GM12878 (cell line): ENCODE measurements around the gene C5. TPM values are rescaled to one million over a fixed set of nuclear protein-coding genes. Genes with fewer than 3 reads are reported as not detected.

Source experiments
- ATAC-seq: fragments of 200-7000 bp; cut with Tn5 transposase; 3 replicates; pipeline ENCODE4 v1.9.1; 2020; ENCODE audit warnings: mild to moderate bottlenecking, moderate library complexity
- BruUV-seq: library from RNA; stranded (reverse); fragments of 400-500 nt; replicated peaks from 2 replicates; lab custom pipeline; 2021; lab: Mats Ljungman, UMichigan
- CTCF ChIA-PET: fragments of 300-600 bp; sonication (Branson Sonifier 250); formaldehyde crosslinking; extraction: SDS; loops from one replicate; lab custom pipeline; 2021; ENCODE audit warnings: inconsistent platforms; lab: Yijun Ruan, JAX
- POLR2A ChIA-PET: fragments of 350-600 bp; formaldehyde crosslinking; extraction: SDS; loops from one replicate; lab custom pipeline; 2021; ENCODE audit warnings: inconsistent platforms; lab: Charles Lee
- RAD21 ChIA-PET: fragments of 300-600 bp; sonication (Branson Sonifier 250); formaldehyde crosslinking; loops from one replicate; lab custom pipeline; 2023; ENCODE audit warnings: antibody characterized with exemption; ENCODE audit not compliant: unreplicated experiment; lab: Charles Lee
- SMC1A ChIA-PET: fragments of 300-600 bp; sonication (Branson Sonifier 250); formaldehyde crosslinking; loops from one replicate; lab custom pipeline; 2023; ENCODE audit not compliant: unreplicated experiment, uncharacterized antibody; lab: Charles Lee
- DNase-seq: peaks from one replicate; pipeline ENCODE4 v3.0.0-alpha.2; 2011; ENCODE audit warnings: low read depth, low spot score
- FAIRE-seq: peaks from 3 replicates; lab custom pipeline; 2011; peaks lifted over from hg19 to GRCh38; lab: Jason Lieb, UNC
- H2AFZ ChIP-seq: 2 replicates; pipeline ENCODE4 v1.6.0; 2011; ENCODE audit warnings: low read depth, low read length, control low read depth; ENCODE audit not compliant: control insufficient read depth
- H3K27ac ChIP-seq: 2 replicates; pipeline ENCODE4 v1.5.1; 2011; ENCODE audit warnings: control low read depth; ENCODE audit not compliant: control insufficient read depth, insufficient read depth
- H3K27me3 ChIP-seq, 2 experiments: replicated peaks in 1 of 2; 2 replicates each; pipeline versions ENCODE4 v1.6.0 to v1.6.1; 2011; ENCODE audit warnings: low read length in 1 of 2; ENCODE audit not compliant: control insufficient read depth in 2 of 2, insufficient read depth in 2 of 2
- H3K36me3 ChIP-seq, 2 experiments: 2 replicates each; pipeline ENCODE4 v1.5.1; 2011; ENCODE audit warnings: low read length in 1 of 2; ENCODE audit not compliant: control insufficient read depth in 2 of 2, insufficient read depth in 2 of 2
- H3K4me1 ChIP-seq: 2 replicates; pipeline ENCODE4 v1.6.1; 2011; ENCODE audit warnings: mild to moderate bottlenecking, low read length, moderate library complexity, mixed read lengths; ENCODE audit not compliant: control insufficient read depth, insufficient read depth
- H3K4me2 ChIP-seq: 2 replicates; pipeline ENCODE4 v1.6.0; 2011; ENCODE audit warnings: control low read depth; ENCODE audit not compliant: control insufficient read depth, insufficient read depth
- H3K4me3 ChIP-seq: fragments of 200-600 bp; sonication (generic); 2 replicates; pipeline ENCODE4 v1.5.1; 2016
- H3K79me2 ChIP-seq: 2 replicates; pipeline ENCODE4 v1.6.0; 2011; ENCODE audit warnings: low read length; ENCODE audit not compliant: control insufficient read depth, insufficient read depth
- H3K9ac ChIP-seq: 2 replicates; pipeline ENCODE4 v1.8.0; 2011; ENCODE audit warnings: low read length, control low read depth, mixed read lengths; ENCODE audit not compliant: control insufficient read depth, insufficient read depth
- H3K9me3 ChIP-seq: replicated peaks from 3 replicates; pipeline ENCODE4 v1.5.1; 2011; ENCODE audit warnings: mild to moderate bottlenecking, low read length; ENCODE audit not compliant: control insufficient read depth, insufficient read depth
- H4K20me1 ChIP-seq: 2 replicates; pipeline ENCODE4 v1.6.0; 2011; ENCODE audit not compliant: control insufficient read depth, insufficient read depth
- CREM ChIP-seq: IDR thresholded peaks from 2 replicates; pipeline ENCODE4 v1.6.1; 2014; ENCODE audit warnings: antibody characterized with exemption, low read depth
- EED ChIP-seq: sonication (generic); IDR thresholded peaks from 2 replicates; pipeline ENCODE4 v1.6.1; 2016; ENCODE audit warnings: antibody characterized with exemption, low read depth
- GABPA ChIP-seq: IDR thresholded peaks from 2 replicates; pipeline ENCODE4 v1.6.1; 2014; ENCODE audit warnings: antibody characterized with exemption, low read depth, mild to moderate bottlenecking, inconsistent platforms
- HDAC2 ChIP-seq: fragments of 200-600 bp; sonication (generic); IDR thresholded peaks from 2 replicates; pipeline ENCODE4 v1.6.1; 2017
- MYC ChIP-seq: IDR thresholded peaks from 2 replicates; pipeline ENCODE4 v1.6.1; 2011; ENCODE audit warnings: mild to moderate bottlenecking, low read length, moderate library complexity, inconsistent platforms; ENCODE audit not compliant: insufficient read depth, insufficient replicate concordance, insufficient read length, severe bottlenecking
- NFIC ChIP-seq: IDR thresholded peaks from 2 replicates; pipeline ENCODE4 v1.6.1; 2012; ENCODE audit warnings: low read depth, mild to moderate bottlenecking, inconsistent platforms, low read length, moderate library complexity
- POLR2AphosphoS2 ChIP-seq: IDR thresholded peaks from 2 replicates; pipeline ENCODE4 v1.6.1; 2011; ENCODE audit warnings: low read depth, mild to moderate bottlenecking, low read length, improper control_type of control experiment, moderate library complexity
- RBBP5 ChIP-seq: fragments of 200-600 bp; sonication (generic); conservative IDR thresholded peaks from 2 replicates; pipeline ENCODE4 v1.6.1; 2016
- RCOR1 ChIP-seq: conservative IDR thresholded peaks from 2 replicates; pipeline ENCODE4 v1.6.1; 2012; ENCODE audit warnings: low read depth, low read length, improper control_type of control experiment
- RELA ChIP-seq: fragments of 450-650 bp; IDR thresholded peaks from 2 replicates; pipeline ENCODE4 v1.8.0; 2014; ENCODE audit warnings: borderline replicate concordance; ENCODE audit not compliant: partially characterized antibody
- RFX5 ChIP-seq: IDR thresholded peaks from 2 replicates; pipeline ENCODE4 v1.6.1; 2011; ENCODE audit warnings: low read depth, low read length, improper control_type of control experiment
- SUZ12 ChIP-seq: fragments of 200-600 bp; sonication (generic); IDR thresholded peaks from one replicate; pipeline ENCODE4 v1.6.1; 2018; ENCODE audit warnings: antibody characterized with exemption, mild to moderate bottlenecking; ENCODE audit not compliant: unreplicated experiment
- TAF1 ChIP-seq: IDR thresholded peaks from 2 replicates; pipeline ENCODE4 v1.6.1; 2011; ENCODE audit warnings: mild to moderate bottlenecking, low read depth, low read length, borderline replicate concordance
- TARDBP ChIP-seq: IDR thresholded peaks from 2 replicates; pipeline ENCODE4 v1.6.1; 2016; ENCODE audit warnings: borderline replicate concordance
- TCF12 ChIP-seq: IDR thresholded peaks from 2 replicates; pipeline ENCODE4 v1.6.1; 2011; ENCODE audit warnings: low read depth, mild to moderate bottlenecking, low read length
- YY1 ChIP-seq: IDR thresholded peaks from 2 replicates; pipeline ENCODE4 v1.6.1; 2011; ENCODE audit warnings: low read depth, mild to moderate bottlenecking, low read length
- WGBS: methylation state at CpG from one replicate; pipeline ENCODE4 v1.1.6; 2016; ENCODE audit warnings: low lambda C conversion rate; ENCODE audit not compliant: insufficient replicate concordance, insufficient coverage; ENCODE audit errors: missing lambda C conversion rate; 5-methylcytosine and 5-hydroxymethylcytosine counted together
- in situ Hi-C: fragments of 300-500 bp; cut with MboI; formaldehyde crosslinking; loops from 9 replicates; pipeline ENCODE4 v1.14.3; 2018; ENCODE audit warnings: mixed read lengths
- intact Hi-C: fragments of 100-400 bp; cut with micrococcal nuclease; formaldehyde crosslinking; loops from one replicate; pipeline ENCODE4 v1.14.2; 2022; ENCODE audit not compliant: unreplicated experiment
- polyA plus RNA-seq, 11 experiments: library from polyadenylated mRNA; depleted of rRNA in 4 of 11; unstranded in 6 of 11; stranded (reverse) in 5 of 11; fragments of >200 nt; fragmentation: Nextera tagmentation in 4 of 11; fragmentation: Illumina TruSeq in 1 of 11; extraction: Ambion mirVana in 4 of 11; extraction: Trizol in 1 of 11; gene quantifications; 1 replicate in 1 of 11; 2 replicates in 10 of 11; pipeline versions ENCODE4 v1.2.1 to v1.2.3, GENCODE V29; 2011 to 2016; ENCODE audit warnings: inconsistent platforms in 2 of 11, missing spikeins in 2 of 11, low read depth in 1 of 11
- total RNA-seq, 4 experiments: library from RNA; depleted of rRNA in 3 of 4; stranded (reverse); fragments of >200 nt in 3 of 4; fragmentation: Illumina TruSeq in 1 of 4; extraction: Trizol in 1 of 4; gene quantifications; 2 replicates each; pipeline versions ENCODE4 v1.2.1 to v1.2.3, GENCODE V29; 2013 to 2021
- TF ChIP-seq, protein P1 (sequence below): fragments of 450-650 bp; IDR thresholded peaks from 2 replicates; pipeline ENCODE4 v1.6.1; 2017; ENCODE audit warnings: antibody characterized with exemption, mild to moderate bottlenecking, moderate library complexity
- TF ChIP-seq, protein P2 (sequence below): fragments of 450-650 bp; conservative IDR thresholded peaks from 2 replicates; pipeline ENCODE4 v1.6.1; 2017; ENCODE audit warnings: mild to moderate bottlenecking, moderate library complexity
- TF ChIP-seq, protein P3 (sequence below): fragments of 450-650 bp; IDR thresholded peaks from 2 replicates; pipeline ENCODE4 v1.6.1; 2014; ENCODE audit warnings: mild to moderate bottlenecking
- TF ChIP-seq, protein P4 (sequence below): IDR thresholded peaks from 2 replicates; pipeline ENCODE4 v1.6.1; 2011; ENCODE audit warnings: low read depth, low read length, improper control_type of control experiment, borderline replicate concordance

The C5 gene
- total and polyA plus RNA-seq, 10 of the 15 experiments (the other 5 are each of a cell fraction or from before 2014, with no cell fraction given), result 0.39 to 2.2 (median 1.2) TPM

DNA sequence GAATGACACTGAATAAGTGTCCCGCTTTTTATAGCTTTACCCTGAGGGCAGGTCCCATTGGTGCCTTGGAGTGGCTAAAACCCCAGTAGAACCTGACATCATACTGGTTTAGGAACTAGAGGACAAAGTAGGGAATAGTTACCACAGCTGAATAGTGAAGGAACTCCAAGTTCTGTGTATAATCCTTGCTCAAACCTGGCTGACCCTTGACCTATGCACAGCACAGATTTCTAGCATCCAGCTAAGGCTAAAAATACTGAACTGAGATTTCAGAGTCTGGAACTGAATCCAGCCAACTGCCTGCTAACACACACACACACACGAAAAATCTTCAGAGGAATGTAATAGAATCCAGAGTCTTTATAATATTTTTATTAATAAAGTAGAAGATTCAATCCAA, 50.8 kb downstream of the C5 start:
- peaks cover 4% of the 10 kb centered on the region; the same call in 1 of the 2 replicates for H3K4me1 ChIP-seq
- DNase-seq, result no peak
- H3K4me2 ChIP-seq, result no peak overlapping the region
- H3K27me3 ChIP-seq, result no peaks in the 10 kb centered on the region
- no peak overlapping the region for H3K4me3 ChIP-seq
- H3K9me3 ChIP-seq, result no peaks in the 10 kb centered on the region
- H4K20me1 ChIP-seq, result no peaks in the 10 kb centered on the region
- H3K79me2 ChIP-seq, result no peaks in the 10 kb centered on the region
- SMC1A ChIA-PET, result interaction anchor here (0.7 to 1.3 kb wide), 2 partner anchors 28 to 392 kb away, joined by 3 read pairs; no protein-coding TSS in a partner anchor
- H2AFZ ChIP-seq, result no peak overlapping the region
- ATAC-seq, result no peak
- H3K36me3 ChIP-seq, result no peaks in the 10 kb centered on the region
- H3K9ac ChIP-seq, result no peak overlapping the region
- in situ Hi-C loops (no loop called here), intact Hi-C loops (no loop called here)
- TF ChIP-seq RELA, result no peak
- no peak for TF ChIP-seq POLR2AphosphoS2
- no peak for TF ChIP-seq RFX5
- TF ChIP-seq, protein P1, sequence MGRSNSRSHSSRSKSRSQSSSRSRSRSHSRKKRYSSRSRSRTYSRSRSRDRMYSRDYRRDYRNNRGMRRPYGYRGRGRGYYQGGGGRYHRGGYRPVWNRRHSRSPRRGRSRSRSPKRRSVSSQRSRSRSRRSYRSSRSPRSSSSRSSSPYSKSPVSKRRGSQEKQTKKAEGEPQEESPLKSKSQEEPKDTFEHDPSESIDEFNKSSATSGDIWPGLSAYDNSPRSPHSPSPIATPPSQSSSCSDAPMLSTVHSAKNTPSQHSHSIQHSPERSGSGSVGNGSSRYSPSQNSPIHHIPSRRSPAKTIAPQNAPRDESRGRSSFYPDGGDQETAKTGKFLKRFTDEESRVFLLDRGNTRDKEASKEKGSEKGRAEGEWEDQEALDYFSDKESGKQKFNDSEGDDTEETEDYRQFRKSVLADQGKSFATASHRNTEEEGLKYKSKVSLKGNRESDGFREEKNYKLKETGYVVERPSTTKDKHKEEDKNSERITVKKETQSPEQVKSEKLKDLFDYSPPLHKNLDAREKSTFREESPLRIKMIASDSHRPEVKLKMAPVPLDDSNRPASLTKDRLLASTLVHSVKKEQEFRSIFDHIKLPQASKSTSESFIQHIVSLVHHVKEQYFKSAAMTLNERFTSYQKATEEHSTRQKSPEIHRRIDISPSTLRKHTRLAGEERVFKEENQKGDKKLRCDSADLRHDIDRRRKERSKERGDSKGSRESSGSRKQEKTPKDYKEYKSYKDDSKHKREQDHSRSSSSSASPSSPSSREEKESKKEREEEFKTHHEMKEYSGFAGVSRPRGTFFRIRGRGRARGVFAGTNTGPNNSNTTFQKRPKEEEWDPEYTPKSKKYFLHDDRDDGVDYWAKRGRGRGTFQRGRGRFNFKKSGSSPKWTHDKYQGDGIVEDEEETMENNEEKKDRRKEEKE, result no peak
- TF ChIP-seq MYC, result no peak
- no peak for TF ChIP-seq SUZ12
- TF ChIP-seq RCOR1, result no peak
- no peak for TF ChIP-seq YY1
- no peak for TF ChIP-seq TAF1
- TF ChIP-seq, protein P2, sequence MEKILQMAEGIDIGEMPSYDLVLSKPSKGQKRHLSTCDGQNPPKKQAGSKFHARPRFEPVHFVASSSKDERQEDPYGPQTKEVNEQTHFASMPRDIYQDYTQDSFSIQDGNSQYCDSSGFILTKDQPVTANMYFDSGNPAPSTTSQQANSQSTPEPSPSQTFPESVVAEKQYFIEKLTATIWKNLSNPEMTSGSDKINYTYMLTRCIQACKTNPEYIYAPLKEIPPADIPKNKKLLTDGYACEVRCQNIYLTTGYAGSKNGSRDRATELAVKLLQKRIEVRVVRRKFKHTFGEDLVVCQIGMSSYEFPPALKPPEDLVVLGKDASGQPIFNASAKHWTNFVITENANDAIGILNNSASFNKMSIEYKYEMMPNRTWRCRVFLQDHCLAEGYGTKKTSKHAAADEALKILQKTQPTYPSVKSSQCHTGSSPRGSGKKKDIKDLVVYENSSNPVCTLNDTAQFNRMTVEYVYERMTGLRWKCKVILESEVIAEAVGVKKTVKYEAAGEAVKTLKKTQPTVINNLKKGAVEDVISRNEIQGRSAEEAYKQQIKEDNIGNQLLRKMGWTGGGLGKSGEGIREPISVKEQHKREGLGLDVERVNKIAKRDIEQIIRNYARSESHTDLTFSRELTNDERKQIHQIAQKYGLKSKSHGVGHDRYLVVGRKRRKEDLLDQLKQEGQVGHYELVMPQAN, result no peak
- TF ChIP-seq GABPA, result no peak
- TF ChIP-seq EED, result no peak
- TF ChIP-seq HDAC2, result no peak
- no peak for TF ChIP-seq TCF12
- TF ChIP-seq, protein P3, sequence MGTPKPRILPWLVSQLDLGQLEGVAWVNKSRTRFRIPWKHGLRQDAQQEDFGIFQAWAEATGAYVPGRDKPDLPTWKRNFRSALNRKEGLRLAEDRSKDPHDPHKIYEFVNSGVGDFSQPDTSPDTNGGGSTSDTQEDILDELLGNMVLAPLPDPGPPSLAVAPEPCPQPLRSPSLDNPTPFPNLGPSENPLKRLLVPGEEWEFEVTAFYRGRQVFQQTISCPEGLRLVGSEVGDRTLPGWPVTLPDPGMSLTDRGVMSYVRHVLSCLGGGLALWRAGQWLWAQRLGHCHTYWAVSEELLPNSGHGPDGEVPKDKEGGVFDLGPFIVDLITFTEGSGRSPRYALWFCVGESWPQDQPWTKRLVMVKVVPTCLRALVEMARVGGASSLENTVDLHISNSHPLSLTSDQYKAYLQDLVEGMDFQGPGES, result no peak
- TF ChIP-seq RBBP5, result no peak
- no peak for TF ChIP-seq NFIC
- no peak for TF ChIP-seq CREM
- TF ChIP-seq, protein P4, sequence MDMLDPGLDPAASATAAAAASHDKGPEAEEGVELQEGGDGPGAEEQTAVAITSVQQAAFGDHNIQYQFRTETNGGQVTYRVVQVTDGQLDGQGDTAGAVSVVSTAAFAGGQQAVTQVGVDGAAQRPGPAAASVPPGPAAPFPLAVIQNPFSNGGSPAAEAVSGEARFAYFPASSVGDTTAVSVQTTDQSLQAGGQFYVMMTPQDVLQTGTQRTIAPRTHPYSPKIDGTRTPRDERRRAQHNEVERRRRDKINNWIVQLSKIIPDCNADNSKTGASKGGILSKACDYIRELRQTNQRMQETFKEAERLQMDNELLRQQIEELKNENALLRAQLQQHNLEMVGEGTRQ, result no peak
- no peak for TF ChIP-seq TARDBP
- H3K27ac ChIP-seq, result no peak overlapping the region
- POLR2A ChIA-PET, result no interaction called here
- no TSS peak for BruUV-seq
- FAIRE-seq, result no peak
- CTCF ChIA-PET, result interaction anchor here (1.0 to 1.4 kb wide), 4 partner anchors 14 to 34 kb away, joined by 3 to 4 read pairs (median 3); no protein-coding TSS in a partner anchor
- 46% methylated on average over 2 of the region's 2 CpGs for WGBS
- RAD21 ChIA-PET, result no interaction called here
